ENCODE measurements around the gene SSU72.
"Not testable (repeated sequence)": the region's sequence is repeated elsewhere in the genome, so short reads cannot be mapped to it uniquely, and the experiment has no call there.

SSU72 gene

GRCh38 chr1:1596493-1597274, 22.0 kb upstream of the SSU72 start:
- no peak for DNase-seq (ENCODE audit: extremely low read depth in 1 of 2, low read depth in 1 of 2)

DNA sequence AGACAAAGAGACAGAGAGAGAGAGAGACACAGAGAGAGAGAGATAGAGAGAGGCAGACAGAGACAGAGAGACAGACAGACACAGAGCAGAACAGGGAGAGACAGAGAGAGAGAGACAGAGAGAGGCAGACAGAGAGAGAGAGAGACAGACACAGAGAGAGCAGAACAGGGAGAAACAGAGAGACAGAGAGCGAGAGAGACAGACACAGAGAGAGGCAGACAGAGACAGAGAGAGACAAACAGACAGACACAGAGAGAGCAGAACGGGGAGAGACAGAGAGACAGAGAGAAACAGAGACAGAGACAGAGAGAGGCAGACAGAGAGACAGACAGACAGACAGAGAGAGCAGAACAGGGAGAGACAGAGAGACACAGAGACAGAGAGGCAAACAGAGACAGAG, 20.7 kb upstream of the SSU72 start:
- DNase-seq (ENCODE audit: extremely low read depth in 1 of 2, low read depth in 1 of 2) = not testable (repeated sequence)

GRCh38 chr1:1594602-1595260, 20.1 kb upstream of the SSU72 start:
- DNase-seq (ENCODE audit: extremely low read depth in 1 of 2, low read depth in 1 of 2) = no peak

GRCh38 chr1:1593834-1594601, 19.4 kb upstream of the SSU72 start:
- DNase-seq (ENCODE audit: extremely low read depth in 1 of 2, low read depth in 1 of 2) = no peak

DNA sequence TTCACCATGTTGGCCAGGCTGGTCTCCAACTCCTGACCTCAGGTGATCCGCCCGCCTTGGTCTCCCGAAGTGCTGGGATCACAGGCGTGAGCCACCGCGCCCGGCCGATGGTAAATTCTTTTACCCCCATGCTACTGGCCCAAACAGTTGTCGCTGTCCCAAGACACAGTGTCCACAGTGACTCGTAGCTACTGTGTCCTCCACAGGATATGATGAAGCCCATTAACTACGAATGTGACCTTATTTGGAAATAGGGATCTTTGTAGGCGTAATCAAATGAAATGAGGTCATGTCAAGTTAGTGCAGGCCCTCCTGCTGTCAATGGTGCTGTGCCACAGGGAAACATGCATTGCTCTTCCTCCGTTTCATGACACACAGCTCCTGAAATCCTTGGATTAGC, 16.8 kb upstream of the SSU72 start:
- no peak for DNase-seq (ENCODE audit: extremely low read depth in 1 of 2, low read depth in 1 of 2)

- DNase-seq (ENCODE audit: extremely low read depth in 1 of 2, low read depth in 1 of 2) = no peak
Measured at GRCh38 chr1:1583347-1584010, 8.8 kb upstream of the SSU72 start.

GRCh38 chr1:1582585-1583346, 8.1 kb upstream of the SSU72 start:
- DNase-seq (ENCODE audit: extremely low read depth in 1 of 2, low read depth in 1 of 2) = no peak

DNA sequence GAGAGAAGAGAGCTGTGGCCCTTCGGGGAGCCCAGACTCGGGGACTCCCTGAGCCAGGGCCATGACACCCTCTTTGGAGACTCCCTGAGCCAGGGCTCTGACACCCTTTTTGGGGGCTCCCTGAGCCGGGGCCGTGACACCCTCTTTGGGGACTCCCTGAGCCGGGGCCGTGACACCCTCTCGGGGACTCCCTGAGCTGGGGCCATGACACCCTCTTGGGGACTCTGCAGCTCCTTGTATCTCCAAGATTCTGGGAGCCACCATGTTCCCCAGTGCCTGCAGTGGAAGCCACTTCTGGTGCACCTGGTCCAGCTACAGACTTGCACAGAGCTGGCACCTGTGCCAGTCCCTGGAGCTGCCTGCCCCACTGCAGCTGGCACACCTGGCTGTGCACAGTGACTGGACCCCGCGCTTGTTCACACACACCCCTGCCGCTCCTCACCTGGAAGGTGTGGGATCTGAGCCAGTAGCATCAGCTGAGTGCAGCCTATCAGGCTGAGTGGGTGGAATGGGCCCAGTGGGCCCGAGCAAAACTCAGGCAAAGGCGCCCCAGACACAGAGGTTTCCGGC, 3.8 kb upstream of the SSU72 start:
- DNase-seq (ENCODE audit: extremely low read depth in 1 of 2, low read depth in 1 of 2) = no peak

DNA sequence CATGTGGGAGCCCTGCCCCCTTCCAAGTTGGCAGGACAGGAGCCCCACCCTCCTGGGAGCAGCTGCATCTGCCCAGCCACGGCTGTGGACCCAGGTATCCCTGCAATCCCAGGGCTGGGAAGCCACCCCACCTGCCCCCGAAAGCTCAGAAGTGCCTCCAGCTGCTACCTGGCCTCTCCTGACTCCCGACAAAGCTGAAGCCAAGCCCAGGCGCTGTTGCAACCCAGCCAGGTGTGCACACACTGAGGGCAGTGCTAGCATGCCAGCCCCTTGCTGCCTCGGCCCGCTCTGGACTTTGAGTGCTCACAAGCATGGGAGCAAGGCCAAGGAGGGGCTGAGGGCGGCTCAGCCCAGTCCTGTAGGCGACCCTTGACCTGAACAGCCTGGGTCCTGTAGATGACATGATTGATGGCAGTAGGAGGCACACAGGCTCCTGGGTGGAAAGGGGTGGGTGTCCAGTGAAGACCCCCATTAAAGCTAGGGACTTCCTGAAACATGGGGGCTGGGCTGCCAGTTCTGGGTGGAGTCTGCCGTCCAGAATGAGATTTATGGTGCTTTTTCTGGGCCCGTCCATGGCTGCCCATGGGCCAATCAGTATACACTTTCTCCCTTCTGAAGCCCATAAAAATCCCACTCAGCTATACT, 2.8 kb upstream of the SSU72 start:
- no peak for DNase-seq (ENCODE audit: extremely low read depth in 1 of 2, low read depth in 1 of 2)

- DNase-seq (ENCODE audit: extremely low read depth in 1 of 2, low read depth in 1 of 2) = peak in 1 of 2 donors; percentile 57
Measured at GRCh38 chr1:1573843-1574720, 581 bp downstream of the SSU72 start.

DNA sequence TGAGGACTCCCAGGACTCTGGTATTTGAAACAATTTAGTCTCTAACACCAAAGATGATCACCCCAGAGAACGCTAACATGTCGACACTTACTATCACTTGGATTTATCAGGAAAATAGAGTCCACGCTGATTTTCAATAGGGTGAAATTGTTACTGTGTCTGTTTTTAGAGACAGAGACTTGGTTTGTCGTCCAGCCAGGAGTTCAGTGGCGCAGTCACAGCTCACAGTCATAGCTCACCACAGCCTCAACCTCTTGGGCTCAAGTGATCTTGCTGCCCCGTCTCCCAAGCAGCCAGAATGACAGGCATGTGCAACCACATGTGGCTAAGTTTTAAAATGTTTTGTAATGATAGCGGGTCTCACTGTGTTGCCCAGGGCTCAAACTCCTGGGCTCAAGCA, 5.3 kb downstream of the SSU72 start:
- no peak for DNase-seq (ENCODE audit: extremely low read depth in 1 of 2, low read depth in 1 of 2)

DNA sequence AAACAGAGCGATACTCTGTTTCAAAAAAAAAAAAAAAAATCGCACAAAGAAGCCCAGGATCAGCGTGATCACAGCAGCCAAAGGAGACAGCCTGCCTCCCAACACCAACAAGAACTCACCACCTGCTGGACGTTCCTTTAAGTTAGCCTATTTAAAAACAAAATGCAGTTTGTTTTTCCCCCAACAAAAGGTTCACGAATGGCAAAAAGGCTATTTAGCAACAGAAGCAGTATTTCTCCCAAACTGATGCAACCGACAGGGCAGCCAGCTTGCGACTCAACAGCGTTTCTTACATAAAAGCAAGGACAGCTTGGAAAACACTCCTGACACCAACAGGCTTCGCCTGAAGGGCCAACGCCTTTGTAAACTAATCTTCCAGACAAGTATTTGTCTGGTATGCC, 6.8 kb downstream of the SSU72 start:
- DNase-seq (ENCODE audit: extremely low read depth in 1 of 2, low read depth in 1 of 2) = no peak

DNA sequence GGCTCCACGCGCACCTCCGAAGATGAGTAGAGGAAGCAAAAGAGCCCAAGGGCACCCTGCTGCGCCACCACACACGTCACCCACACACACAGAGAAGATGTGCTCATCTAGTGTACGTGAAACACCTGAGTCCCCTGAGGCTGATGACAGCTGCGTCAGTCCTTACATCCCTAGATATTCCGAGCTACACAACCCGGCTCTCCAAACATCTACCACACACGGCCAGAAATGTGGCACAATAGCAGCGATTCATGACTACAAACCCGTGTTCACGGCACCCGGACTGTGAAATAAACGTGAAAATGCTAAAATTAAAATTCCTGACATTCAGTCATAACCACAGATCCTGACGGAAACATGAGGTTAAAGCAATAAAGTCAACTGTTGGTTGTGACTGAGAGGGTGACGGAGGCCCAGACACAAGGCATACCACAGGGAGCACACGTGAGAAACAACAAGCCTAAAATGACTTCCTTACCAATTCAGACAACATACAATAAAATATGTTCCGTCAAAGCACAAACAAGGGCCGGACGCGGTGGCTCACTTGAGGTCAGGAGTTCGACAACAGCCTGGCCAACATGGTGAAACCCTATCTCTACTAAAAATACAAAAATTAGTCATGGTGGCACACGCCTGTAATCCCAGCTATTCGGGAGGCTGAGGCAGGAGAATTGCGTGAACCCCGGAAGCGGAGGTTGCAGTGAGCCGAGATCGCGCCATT, 7.3 kb downstream of the SSU72 start:
- no peak for DNase-seq (ENCODE audit: extremely low read depth in 1 of 2, low read depth in 1 of 2)

GRCh38 chr1:1565340-1565739, 9.3 kb downstream of the SSU72 start:
- no peak for DNase-seq (ENCODE audit: extremely low read depth in 1 of 2, low read depth in 1 of 2)

DNA sequence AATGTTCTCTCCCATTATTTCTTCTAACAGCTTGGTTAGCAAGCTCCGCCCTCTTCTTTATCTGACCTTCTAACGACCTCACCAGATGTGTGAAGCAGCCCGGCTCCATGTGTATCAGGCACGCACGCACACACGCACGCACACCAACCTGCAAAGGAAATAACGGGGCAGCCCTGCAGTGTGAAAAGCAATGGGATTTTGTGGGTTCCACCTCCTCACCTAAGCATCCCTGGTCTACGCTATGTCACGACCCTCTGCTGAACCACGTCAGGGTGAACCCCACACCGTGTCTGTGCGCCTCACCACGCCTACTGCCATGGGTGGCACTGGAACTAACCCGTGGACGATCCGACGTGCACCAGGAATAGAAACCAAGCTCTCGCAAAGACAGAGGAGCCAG, 10.4 kb downstream of the SSU72 start:
- DNase-seq (ENCODE audit: extremely low read depth in 1 of 2, low read depth in 1 of 2) = no peak

DNA sequence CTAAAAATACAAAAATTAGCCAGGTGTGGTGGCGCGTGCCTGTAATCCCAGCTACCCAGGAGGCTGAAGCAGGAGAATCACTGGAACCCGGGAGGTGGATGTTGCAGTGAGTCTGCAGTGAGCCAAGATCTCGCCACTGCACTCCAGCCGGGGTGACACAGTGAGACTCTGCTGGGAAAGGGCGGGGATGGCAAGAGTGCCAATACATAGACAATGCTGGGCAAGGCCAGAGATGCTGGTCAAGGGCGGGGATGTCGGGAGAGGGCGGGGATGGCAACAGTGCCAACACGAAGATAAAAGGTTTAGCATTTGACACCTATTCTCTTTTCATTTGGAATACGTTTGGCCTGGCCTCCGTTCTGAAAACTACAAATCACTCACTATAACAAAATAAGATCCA, 11.0 kb downstream of the SSU72 start:
- no peak for DNase-seq (ENCODE audit: extremely low read depth in 1 of 2, low read depth in 1 of 2)

- DNase-seq (ENCODE audit: extremely low read depth in 1 of 2, low read depth in 1 of 2) = no peak
Measured at GRCh38 chr1:1562556-1563195, 12.0 kb downstream of the SSU72 start.

Measured in activated CD8-positive, alpha-beta memory T cell treated with anti-CD3 and anti-CD28 coated beads for 1 hour (primary cell).